Stimulated activated CD4-positive, alpha-beta T cell treated with anti-CD3 and anti-CD28 coated beads, Interleukin-12 subunit alpha, Interleukin-12 subunit beta, amount 100 ng/mL, for 48 hours (primary cell): ENCODE measurements around the gene MRPL37.

Experiments used
- DNase-seq, 3 donors: peaks; one replicate each; pipeline ENCODE4 v3.0.0-alpha.2; 2020; ENCODE audit warnings: low read depth in 2 of 3, low spot score in 1 of 3

MRPL37 gene

DNA sequence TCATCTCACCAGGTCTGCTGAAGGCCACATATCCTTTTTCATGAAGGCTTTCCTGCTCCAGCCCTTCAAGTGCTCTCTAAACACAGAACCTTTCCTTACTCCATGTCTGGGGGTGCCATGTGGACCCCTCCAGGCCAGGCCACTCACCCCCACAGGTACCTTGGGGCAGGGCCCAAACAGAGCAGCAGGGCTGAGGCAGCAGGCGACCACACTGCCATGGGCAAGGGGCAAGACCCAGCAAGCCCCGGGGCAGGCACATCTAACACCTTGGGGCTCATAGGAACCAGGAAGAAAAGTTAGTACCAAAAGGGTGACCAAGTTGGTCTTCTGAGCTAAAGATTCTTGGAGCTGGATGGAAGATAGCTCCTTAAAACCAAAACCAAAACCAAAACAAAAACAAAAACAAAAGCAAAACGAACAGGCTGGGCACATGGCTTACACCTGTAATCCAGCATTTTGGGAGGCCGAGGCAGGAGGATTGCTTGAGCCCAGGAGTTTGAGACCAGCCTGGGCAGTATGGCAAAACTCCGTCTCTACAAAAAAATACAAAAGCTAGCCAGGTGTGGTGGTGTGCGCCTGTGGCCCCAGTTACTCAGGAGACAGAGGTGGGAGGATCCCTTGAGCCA lies 63.7 kb downstream of the MRPL37 start:
- no peak for DNase-seq

- DNase-seq, result no peak
Observed at GRCh38 chr1:54265126-54265525, 65.2 kb downstream of the MRPL37 start.

DNA sequence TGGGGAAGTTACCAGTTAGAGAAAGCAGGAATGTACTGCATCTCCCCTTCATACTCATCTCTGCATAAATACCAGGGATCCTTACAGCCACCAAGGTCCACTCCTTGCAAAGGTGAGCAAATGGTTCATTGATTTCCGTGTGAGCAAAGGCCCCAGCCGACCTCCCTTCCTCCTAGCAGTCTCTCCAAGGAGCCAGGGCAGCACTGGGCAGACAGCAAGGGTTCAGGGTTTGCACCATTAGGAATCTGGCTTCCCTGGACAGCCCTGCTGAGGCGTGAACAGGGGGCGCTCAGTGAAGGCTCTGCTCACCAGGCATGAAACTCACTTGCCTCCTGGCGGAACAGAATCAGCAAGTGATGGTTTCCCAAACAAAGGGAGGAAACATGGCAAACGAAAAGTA lies 65.7 kb downstream of the MRPL37 start:
- DNase-seq, result no peak

- no peak for DNase-seq
Observed at GRCh38 chr1:54266195-54266594, 66.2 kb downstream of the MRPL37 start.

GRCh38 chr1:54266908-54267307 lies 66.9 kb downstream of the MRPL37 start:
- no peak for DNase-seq
